Activated CD4-positive, alpha-beta T cell treated with anti-CD3 and anti-CD28 coated beads, Interleukin-2, amount 10 ng/mL, durations not matched to agents 7 days and 5 days (primary cell): Measurements from ENCODE around the gene TPM3. TPM values are rescaled to one million over a fixed set of nuclear protein-coding genes. Genes with fewer than 3 reads are reported as not detected.
"Not testable (repeated sequence)": the region's sequence is repeated elsewhere in the genome, so short reads cannot be mapped to it uniquely, and the experiment has no call there.

Source experiments
- CTCF ChIA-PET: fragments of 350-600 bp; sonication (Branson Sonifier 250); formaldehyde crosslinking; loops from one replicate; lab custom pipeline; 2021; ENCODE audit warnings: antibody characterized with exemption; lab: Charles Lee
- POLR2A ChIA-PET: fragments of 350-600 bp; sonication (Branson Sonifier 250); formaldehyde crosslinking; loops from one replicate; lab custom pipeline; 2021; ENCODE audit warnings: antibody characterized with exemption; lab: Charles Lee
- DNase-seq: peaks from one replicate; pipeline ENCODE4 v3.0.0-alpha.2; 2020
- H3K27ac Mint-ChIP-seq: one replicate; pipeline ENCODE4 v1.8.0; 2021; ENCODE audit warnings: mild to moderate bottlenecking, moderate library complexity, mixed read lengths
- H3K27me3 Mint-ChIP-seq: one replicate; pipeline ENCODE4 v1.8.0; 2021; ENCODE audit warnings: mixed read lengths
- H3K36me3 Mint-ChIP-seq: one replicate; pipeline ENCODE4 v1.8.0; 2021; ENCODE audit warnings: low read depth, mixed read lengths
- H3K4me1 Mint-ChIP-seq: one replicate; pipeline ENCODE4 v1.8.0; 2021; ENCODE audit warnings: mixed read lengths
- H3K4me3 Mint-ChIP-seq: one replicate; pipeline ENCODE4 v1.8.0; 2021; ENCODE audit warnings: mild to moderate bottlenecking, moderate library complexity, mixed read lengths
- H3K9me3 Mint-ChIP-seq: one replicate; pipeline ENCODE4 v1.8.0; 2021; ENCODE audit warnings: mixed read lengths
- total RNA-seq, 2 experiments: library from RNA; stranded (reverse); gene quantifications; one replicate each; pipeline ENCODE4 v1.2.3, GENCODE V29; 2021

TPM3 gene
- total RNA-seq, 2 experiments from 2014 or later, result 781 to 902 TPM

DNA sequence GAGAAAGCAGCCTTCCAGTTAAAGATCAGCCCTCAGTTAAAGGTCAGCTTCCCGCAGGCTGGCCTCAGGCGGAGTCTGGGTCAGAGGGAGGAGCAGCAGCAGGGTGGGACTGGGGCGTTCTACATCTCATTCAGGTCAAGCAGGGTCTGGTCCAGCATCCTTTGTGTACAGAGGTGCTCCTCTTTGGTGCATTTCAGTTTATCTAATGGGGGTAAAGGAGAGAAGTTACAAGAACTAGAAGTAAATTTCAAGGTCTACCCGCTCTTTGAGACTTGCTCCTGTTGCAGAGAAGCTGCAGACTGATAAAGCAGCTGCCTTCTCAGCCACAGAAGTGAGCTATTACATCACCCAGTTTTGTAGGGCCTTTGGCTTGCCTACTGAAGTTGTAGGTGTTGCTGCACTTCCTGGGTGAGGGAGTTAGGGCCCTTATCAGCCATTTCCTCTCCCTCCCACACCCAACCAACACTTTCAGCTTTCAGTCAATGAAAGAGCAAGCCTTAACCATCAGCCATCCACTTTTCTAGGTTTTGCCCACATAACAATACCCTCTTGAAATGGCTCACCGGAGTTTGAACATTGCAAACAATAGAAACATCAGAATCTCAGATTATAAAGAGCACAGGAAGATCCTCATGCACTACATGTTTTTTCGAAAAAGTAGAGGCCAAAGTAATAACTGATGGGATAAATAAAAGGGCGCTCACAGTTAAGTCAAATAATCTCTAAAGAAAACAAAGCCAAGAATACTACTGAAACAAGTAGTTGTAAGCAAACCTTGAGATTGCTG, 34.2 kb downstream of the TPM3 start:
- Mint-ChIP-seq H3K4me1 (peaks cover 79% of the 10 kb centered on the region), H3K36me3 (peaks cover 86% of the 10 kb centered on the region), H3K4me3 (peak overlapping the region; percentile 70), H3K9me3 (peaks cover 14% of the 10 kb centered on the region), H3K27ac (peak overlapping the region; percentile 96), H3K27me3 (no peaks in the 10 kb centered on the region)
- DNase-seq, result peak; percentile 90
- ChIA-PET POLR2A (interaction anchor here (0.7 to 1.4 kb wide), 4 partner anchors 21 to 363 kb away, joined by 3 to 7 read pairs (median 4); no protein-coding TSS in a partner anchor), CTCF (interaction anchor here (0.6 to 2.9 kb wide), 8 partner anchors 8 to 167 kb away, joined by 3 to 8 read pairs (median 4); no protein-coding TSS in a partner anchor)

DNA sequence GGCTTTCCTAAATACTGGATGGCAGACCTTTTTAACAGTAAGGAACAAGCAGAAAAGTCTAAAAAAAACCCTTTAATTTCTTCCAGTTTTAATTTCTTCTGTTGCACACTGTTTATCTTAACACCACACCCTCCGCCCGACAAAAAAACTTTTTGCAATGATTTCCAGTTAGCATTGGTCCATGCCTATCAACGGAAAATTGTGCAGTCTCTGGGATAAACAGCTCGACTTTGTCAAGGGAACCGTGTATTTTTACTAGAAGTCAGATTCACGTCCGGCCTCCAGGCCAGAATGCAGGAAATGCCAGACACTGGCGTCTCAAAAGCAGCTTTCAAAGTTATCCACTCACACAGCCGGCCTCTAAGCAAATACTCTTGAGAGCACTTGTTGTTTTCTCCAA, 36.6 kb downstream of the TPM3 start:
- ChIA-PET CTCF (interaction anchor here (0.7 to 1.4 kb wide), 2 partner anchors 18 to 22 kb away, joined by 3 read pairs; no protein-coding TSS in a partner anchor), POLR2A (no interaction called here)
- peak overlapping the region; percentile 80 for H3K27ac Mint-ChIP-seq
- H3K4me1 Mint-ChIP-seq, result peaks cover 62% of the 10 kb centered on the region
- no peak for DNase-seq
- H3K9me3 Mint-ChIP-seq, result peaks cover 11% of the 10 kb centered on the region
- no peaks in the 10 kb centered on the region for H3K27me3 Mint-ChIP-seq
- H3K36me3 Mint-ChIP-seq, result peaks cover 67% of the 10 kb centered on the region
- H3K4me3 Mint-ChIP-seq, result no peak overlapping the region

DNA sequence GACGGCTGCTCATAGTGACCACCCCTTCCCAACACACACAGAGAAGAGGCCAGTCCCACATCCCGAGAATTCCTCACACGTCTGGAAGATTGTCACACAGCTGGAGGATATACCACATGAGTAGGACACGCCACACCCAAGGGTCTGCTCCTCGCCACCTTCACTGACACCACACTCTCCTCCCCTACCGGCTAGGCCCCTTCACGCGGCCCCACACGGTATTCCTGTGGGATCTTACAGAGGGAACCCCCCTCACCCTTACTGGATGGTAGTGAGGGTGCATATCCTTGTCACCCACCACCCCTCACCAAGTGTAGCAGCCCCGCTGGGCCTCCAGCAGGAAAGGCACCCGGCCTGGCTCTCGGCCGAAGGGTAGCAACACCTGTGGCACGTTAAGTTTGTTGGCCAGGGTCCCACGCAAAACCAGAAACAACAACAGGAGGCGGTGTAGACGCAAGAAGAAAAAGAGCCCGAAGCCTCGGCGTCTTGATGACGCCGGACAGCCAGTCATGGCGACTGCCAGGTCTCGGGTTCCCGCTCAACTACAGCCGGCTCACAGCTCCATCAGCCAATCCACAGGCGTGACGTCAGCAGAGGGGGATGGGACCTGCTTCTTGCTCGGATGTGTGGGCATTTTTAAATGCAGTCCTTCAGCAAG, 37.2 kb downstream of the TPM3 start, which contains the start of gene NUP210L:
NUP210L (minus strand) TSS at position 540 of the 658 bp plus-strand sequence.
- H3K27me3 Mint-ChIP-seq, result no peaks in the 10 kb centered on the region
- peaks cover 62% of the 10 kb centered on the region for H3K36me3 Mint-ChIP-seq
- no peak for DNase-seq
- H3K27ac Mint-ChIP-seq, result peak within 1 kb of the TSS; percentile 80
- H3K9me3 Mint-ChIP-seq, result peaks cover 8% of the 10 kb centered on the region
- CTCF ChIA-PET, result interaction anchor here (0.7 kb wide), 1 partner anchor 18 kb away, joined by 3 read pairs; no protein-coding TSS in a partner anchor
- POLR2A ChIA-PET, result no interaction called here
- peaks cover 57% of the 10 kb centered on the region for H3K4me1 Mint-ChIP-seq
- H3K4me3 Mint-ChIP-seq, result no peak within 1 kb of the TSS

DNA sequence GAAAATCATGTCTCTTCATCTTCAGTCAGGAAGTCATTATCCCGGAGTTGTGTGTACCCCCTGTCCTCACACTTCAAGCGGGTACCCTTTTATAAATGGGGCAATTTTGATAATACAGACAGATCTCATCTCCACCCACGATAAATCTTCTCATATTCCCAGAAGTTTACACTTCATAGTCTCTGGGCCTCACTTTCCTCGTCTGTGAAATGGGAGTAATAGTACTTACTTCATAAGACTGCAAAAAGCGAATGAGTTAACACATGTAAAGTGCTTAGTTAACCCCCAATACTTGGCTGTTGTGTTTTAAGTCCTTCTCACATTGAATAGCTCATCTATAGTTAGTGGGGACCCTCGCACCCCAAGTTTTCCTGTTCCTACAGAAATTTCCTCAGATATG, 37.8 kb downstream of the TPM3 start:
- H3K4me1 Mint-ChIP-seq, result peaks cover 51% of the 10 kb centered on the region
- peaks cover 55% of the 10 kb centered on the region for H3K36me3 Mint-ChIP-seq
- no peak overlapping the region for H3K4me3 Mint-ChIP-seq
- peak overlapping the region; percentile 42 for H3K27ac Mint-ChIP-seq
- ChIA-PET CTCF (no interaction called here), POLR2A (no interaction called here)
- no peak for DNase-seq
- peaks cover 3% of the 10 kb centered on the region for H3K9me3 Mint-ChIP-seq
- no peaks in the 10 kb centered on the region for H3K27me3 Mint-ChIP-seq

DNA sequence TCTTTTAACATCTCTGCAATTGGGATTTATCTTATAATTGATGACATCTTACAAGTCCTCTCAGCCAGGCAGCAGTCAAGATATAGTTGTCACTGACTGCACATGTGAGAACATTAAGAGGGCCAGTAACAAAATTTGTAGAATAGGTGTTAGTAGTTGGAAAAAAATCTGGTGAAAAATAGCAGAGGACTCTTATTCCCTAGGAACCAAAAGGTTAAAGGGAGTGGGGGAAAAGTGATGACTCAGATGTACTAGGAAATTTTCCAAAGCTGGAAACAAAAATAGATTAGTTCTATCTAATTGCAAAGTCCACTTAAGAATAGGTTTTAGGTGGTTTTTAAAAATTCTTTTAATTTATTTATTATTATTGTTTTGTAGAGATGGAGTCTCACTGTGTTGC, 40.6 kb downstream of the TPM3 start:
- no peak for DNase-seq
- Mint-ChIP-seq H3K27ac (no peak overlapping the region), H3K36me3 (peaks cover 30% of the 10 kb centered on the region), H3K27me3 (no peaks in the 10 kb centered on the region), H3K4me3 (no peak overlapping the region), H3K9me3 (no peaks in the 10 kb centered on the region), H3K4me1 (peaks cover 30% of the 10 kb centered on the region)
- CTCF ChIA-PET, result no interaction called here
- POLR2A ChIA-PET, result no interaction called here

DNA sequence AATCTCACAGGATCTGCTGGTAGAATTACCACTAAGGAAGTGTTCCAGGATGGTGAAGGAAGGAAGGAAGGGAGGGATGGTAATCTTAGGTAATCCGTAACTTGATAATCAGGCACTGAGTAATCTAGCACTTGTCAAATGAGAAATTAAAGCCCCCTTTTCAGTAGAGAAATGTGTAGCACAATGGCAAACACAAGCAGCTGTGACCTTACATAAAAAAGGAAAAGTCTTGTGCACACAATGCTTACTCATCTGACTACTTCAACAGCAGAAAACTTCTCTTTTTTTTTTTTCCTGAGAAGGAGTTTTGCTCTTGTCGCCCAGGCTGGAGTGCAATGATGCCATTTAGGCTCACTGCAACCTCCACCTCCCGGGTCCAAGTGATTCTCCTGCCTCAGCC, 43.1 kb downstream of the TPM3 start:
- Mint-ChIP-seq H3K4me3 (no peak overlapping the region), H3K36me3 (peaks cover 8% of the 10 kb centered on the region), H3K4me1 (peaks cover 7% of the 10 kb centered on the region), H3K27me3 (no peaks in the 10 kb centered on the region), H3K27ac (no peak overlapping the region), H3K9me3 (no peaks in the 10 kb centered on the region)
- POLR2A ChIA-PET, result interaction anchor here (0.6 kb wide), 1 partner anchor 11 kb away, joined by 3 read pairs; no protein-coding TSS in a partner anchor
- DNase-seq, result no peak
- CTCF ChIA-PET, result interaction anchor here (0.6 kb wide), 1 partner anchor 251 kb away, joined by 3 read pairs; no protein-coding TSS in a partner anchor

DNA sequence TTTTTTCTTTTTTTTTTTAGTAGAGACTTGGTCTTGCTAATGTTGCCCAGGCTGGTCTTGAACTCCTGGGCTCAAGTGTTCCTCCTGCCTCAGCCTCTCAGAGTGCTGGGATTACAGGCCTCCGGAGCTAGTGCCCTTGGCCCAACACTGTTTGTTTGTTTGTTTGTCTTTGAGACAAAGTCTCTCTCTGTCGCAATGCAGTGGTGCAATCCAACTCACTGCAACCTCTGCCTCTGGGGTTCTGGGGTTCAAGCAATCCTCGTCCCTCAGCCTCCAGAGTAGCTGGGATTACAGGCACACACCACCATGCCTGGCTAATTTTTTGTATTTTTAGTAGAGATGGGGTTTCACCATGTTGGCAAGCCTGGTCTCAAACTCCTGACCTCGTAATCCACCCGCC, 44.4 kb downstream of the TPM3 start:
- H3K27me3 Mint-ChIP-seq, H3K4me1 Mint-ChIP-seq, H3K4me3 Mint-ChIP-seq, DNase-seq, H3K36me3 Mint-ChIP-seq, H3K9me3 Mint-ChIP-seq, POLR2A ChIA-PET, H3K27ac Mint-ChIP-seq: not testable (repeated sequence)
- CTCF ChIA-PET, result interaction anchor here (0.6 to 0.7 kb wide), 2 partner anchors 18 to 109 kb away, joined by 3 read pairs; no protein-coding TSS in a partner anchor

DNA sequence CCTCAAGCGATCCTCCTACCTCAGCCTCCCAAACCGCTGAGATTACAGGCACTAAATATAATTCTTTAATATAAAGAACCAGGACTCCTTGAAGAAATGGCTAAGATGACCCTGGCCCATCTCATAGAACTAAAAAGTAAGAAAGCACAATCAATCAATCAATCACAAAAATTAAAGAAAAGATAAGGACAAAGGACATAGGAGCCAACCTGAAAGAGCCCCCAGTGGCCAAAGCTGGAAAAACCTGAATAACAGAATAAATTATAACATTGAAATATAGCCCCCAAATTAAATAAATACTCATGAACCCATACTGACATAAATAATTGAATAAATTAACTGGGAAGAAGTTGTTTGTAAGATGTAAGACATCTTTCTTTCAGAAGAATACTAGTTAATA, 45.9 kb downstream of the TPM3 start:
- DNase-seq, result no peak
- CTCF ChIA-PET, result interaction anchor here (1.0 to 1.8 kb wide), 2 partner anchors 32 to 126 kb away, joined by 3 to 5 read pairs; partner anchors contain the start of gene HAX1
- H3K4me1 Mint-ChIP-seq, result peaks cover 5% of the 10 kb centered on the region
- no peak overlapping the region for H3K4me3 Mint-ChIP-seq
- POLR2A ChIA-PET, result no interaction called here
- H3K27ac Mint-ChIP-seq, result no peak overlapping the region
- no peaks in the 10 kb centered on the region for H3K9me3 Mint-ChIP-seq
- no peaks in the 10 kb centered on the region for H3K27me3 Mint-ChIP-seq
- H3K36me3 Mint-ChIP-seq, result peaks cover 3% of the 10 kb centered on the region

DNA sequence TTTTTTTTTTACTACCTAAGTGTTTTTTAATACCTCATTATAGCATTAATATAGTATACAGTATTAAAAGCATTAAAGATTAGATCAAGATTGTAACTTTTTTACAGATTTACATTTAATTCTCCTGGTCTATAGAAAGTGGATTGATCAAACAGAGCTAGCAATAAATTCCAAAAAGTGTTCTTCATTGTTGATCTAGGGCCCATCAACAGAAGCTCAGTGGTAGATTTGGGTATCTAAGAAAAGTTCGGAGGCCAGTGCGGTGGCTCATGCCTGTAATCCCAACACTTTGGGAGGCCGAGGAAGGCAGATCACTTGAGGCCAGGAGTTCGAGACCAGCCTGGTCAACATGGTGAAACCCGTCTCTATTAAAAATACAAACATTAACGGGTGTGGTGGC, 49.5 kb downstream of the TPM3 start:
- no peak overlapping the region for H3K27ac Mint-ChIP-seq
- H3K36me3 Mint-ChIP-seq, result no peaks in the 10 kb centered on the region
- no peak for DNase-seq
- H3K27me3 Mint-ChIP-seq, result no peaks in the 10 kb centered on the region
- no peak overlapping the region for H3K4me3 Mint-ChIP-seq
- ChIA-PET CTCF (interaction anchor here (0.6 kb wide), 1 partner anchor 103 kb away, joined by 3 read pairs; no protein-coding TSS in a partner anchor), POLR2A (no interaction called here)
- no peaks in the 10 kb centered on the region for H3K9me3 Mint-ChIP-seq
- no peaks in the 10 kb centered on the region for H3K4me1 Mint-ChIP-seq

DNA sequence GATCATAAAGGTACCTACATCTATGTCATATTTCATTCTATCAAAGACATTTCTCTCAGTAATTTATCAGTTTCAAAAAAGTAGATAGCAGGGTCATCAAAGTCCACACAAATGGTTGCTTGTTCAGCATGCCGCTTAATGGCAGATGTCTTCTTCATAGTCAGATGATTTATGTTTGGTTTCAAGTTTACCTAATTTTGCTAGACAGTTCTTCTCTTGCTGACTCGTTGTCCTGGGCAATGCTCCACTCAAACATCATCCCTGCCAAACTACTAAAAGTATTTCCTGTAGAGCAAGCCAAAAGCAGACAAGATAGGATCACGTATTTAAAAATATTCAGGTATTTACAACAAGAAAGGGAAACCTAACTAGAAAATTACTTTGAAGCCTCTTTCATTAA, 50.7 kb downstream of the TPM3 start:
- no peaks in the 10 kb centered on the region for H3K36me3 Mint-ChIP-seq
- no peak overlapping the region for H3K27ac Mint-ChIP-seq
- ChIA-PET CTCF (no interaction called here), POLR2A (no interaction called here)
- DNase-seq, result no peak
- no peaks in the 10 kb centered on the region for H3K4me1 Mint-ChIP-seq
- no peak overlapping the region for H3K4me3 Mint-ChIP-seq
- H3K9me3 Mint-ChIP-seq, result no peaks in the 10 kb centered on the region
- no peaks in the 10 kb centered on the region for H3K27me3 Mint-ChIP-seq

DNA sequence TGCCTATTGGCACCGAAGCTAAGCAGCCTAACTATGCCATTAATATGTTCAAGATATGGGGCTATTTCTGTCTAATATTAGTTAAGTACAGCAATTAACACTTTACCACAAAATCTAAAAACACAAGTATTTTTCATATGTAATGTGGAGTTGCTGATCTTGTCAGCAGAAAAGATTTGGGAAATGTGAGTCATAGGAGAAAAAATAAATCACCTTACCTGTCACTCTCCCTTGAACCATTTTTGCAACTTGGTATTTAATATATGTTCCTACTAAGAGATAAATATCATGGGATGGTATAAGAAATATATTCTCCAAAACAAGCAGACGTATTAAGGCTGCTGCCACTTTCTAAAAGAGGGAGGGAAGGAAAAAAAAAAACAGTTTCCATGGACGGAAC, 54.0 kb downstream of the TPM3 start:
- no peaks in the 10 kb centered on the region for H3K4me1 Mint-ChIP-seq
- H3K36me3 Mint-ChIP-seq, result no peaks in the 10 kb centered on the region
- no peaks in the 10 kb centered on the region for H3K9me3 Mint-ChIP-seq
- CTCF ChIA-PET, result no interaction called here
- H3K4me3 Mint-ChIP-seq, result no peak overlapping the region
- no peak overlapping the region for H3K27ac Mint-ChIP-seq
- no peaks in the 10 kb centered on the region for H3K27me3 Mint-ChIP-seq
- DNase-seq, result no peak
- POLR2A ChIA-PET, result interaction anchor here (0.6 kb wide), 1 partner anchor 11 kb away, joined by 3 read pairs; no protein-coding TSS in a partner anchor

DNA sequence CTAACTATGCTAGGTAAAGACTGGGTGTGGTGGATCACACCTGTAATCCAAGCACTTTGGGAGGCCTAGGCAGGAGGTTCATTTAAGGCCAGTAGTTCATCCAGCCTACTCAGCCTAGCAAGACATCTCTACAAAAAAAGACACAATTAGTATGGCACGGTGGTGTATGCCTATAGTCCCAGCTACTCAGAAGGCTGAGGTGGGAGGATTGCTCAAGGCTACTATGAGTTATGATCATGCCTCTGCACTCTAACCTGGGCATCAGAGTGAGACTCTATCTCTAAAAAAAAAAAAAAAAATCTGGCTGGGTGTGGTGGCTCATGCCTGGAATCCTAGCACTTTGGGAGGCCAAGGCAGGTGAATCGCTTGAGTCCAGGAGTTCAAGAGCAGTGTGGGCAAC, 58.6 kb downstream of the TPM3 start:
- Mint-ChIP-seq H3K36me3 (no peaks in the 10 kb centered on the region), H3K9me3 (no peaks in the 10 kb centered on the region), H3K4me3 (no peak overlapping the region), H3K27ac (no peak overlapping the region), H3K4me1 (peaks cover 8% of the 10 kb centered on the region), H3K27me3 (no peaks in the 10 kb centered on the region)
- no peak for DNase-seq
- POLR2A ChIA-PET, result no interaction called here
- CTCF ChIA-PET, result no interaction called here
